HT1080 (cell line): Measurements from ENCODE around the gene LRP1B. TPM values are rescaled to one million over a fixed set of nuclear protein-coding genes. Genes with fewer than 3 reads are reported as not detected.

ENCODE experiments used
- DNase-seq: peaks from one replicate; pipeline ENCODE4 v3.0.0-alpha.2; 2015; ENCODE audit warnings: low read depth
- total RNA-seq: library from RNA; depleted of rRNA; stranded (reverse); fragments of >200 nt; shearing (Covaris generic); gene quantifications from 2 replicates; pipeline ENCODE4 v1.2.3, GENCODE V29; 2014

The LRP1B gene
- total RNA-seq, 1 experiment from 2014 or later: 0.05 TPM

GRCh38 chr2:140947236-140947635, 1183.6 kb downstream of the LRP1B start:
- DNase-seq: no peak

- DNase-seq: no peak
Measured at GRCh38 chr2:140943867-140944266, 1186.9 kb downstream of the LRP1B start.

- no peak for DNase-seq
Measured at GRCh38 chr2:140942284-140942683, 1188.5 kb downstream of the LRP1B start.

- DNase-seq: no peak
Measured at GRCh38 chr2:140929849-140930248, 1201.0 kb downstream of the LRP1B start.

GRCh38 chr2:140918426-140918825, 1212.4 kb downstream of the LRP1B start:
- no peak for DNase-seq

GRCh38 chr2:140916410-140916809, 1214.4 kb downstream of the LRP1B start:
- no peak for DNase-seq

GRCh38 chr2:140910683-140911082, 1220.1 kb downstream of the LRP1B start:
- no peak for DNase-seq

GRCh38 chr2:140905083-140905781, 1225.6 kb downstream of the LRP1B start:
- no peak for DNase-seq

- no peak for DNase-seq
Measured at GRCh38 chr2:140895378-140895777, 1235.4 kb downstream of the LRP1B start.

GRCh38 chr2:140893685-140894084, 1237.1 kb downstream of the LRP1B start:
- peak; percentile 78 for DNase-seq

GRCh38 chr2:140892911-140893637, 1237.7 kb downstream of the LRP1B start:
- no peak for DNase-seq

GRCh38 chr2:140892436-140892835, 1238.4 kb downstream of the LRP1B start:
- no peak for DNase-seq

GRCh38 chr2:140891614-140892212, 1239.1 kb downstream of the LRP1B start:
- DNase-seq: no peak

- DNase-seq: no peak
Measured at GRCh38 chr2:140882671-140883620, 1247.9 kb downstream of the LRP1B start.

- no peak for DNase-seq
Measured at GRCh38 chr2:140880573-140880972, 1250.2 kb downstream of the LRP1B start.

- DNase-seq: no peak
Measured at GRCh38 chr2:140876015-140876414, 1254.8 kb downstream of the LRP1B start.

- DNase-seq: no peak
Measured at GRCh38 chr2:140873915-140874531, 1256.8 kb downstream of the LRP1B start.

GRCh38 chr2:140869925-140870324, 1260.9 kb downstream of the LRP1B start:
- no peak for DNase-seq

- no peak for DNase-seq
Measured at GRCh38 chr2:140869107-140869506, 1261.7 kb downstream of the LRP1B start.

- DNase-seq: no peak
Measured at GRCh38 chr2:140865837-140866236, 1265.0 kb downstream of the LRP1B start.

- DNase-seq: peak; percentile 58
Measured at GRCh38 chr2:140863713-140864112, 1267.1 kb downstream of the LRP1B start.
